Tibial nerve (tissue), 4 donors: ENCODE data around the gene FRMD3. TPM values are rescaled to one million over a fixed set of nuclear protein-coding genes. Genes with fewer than 3 reads are reported as not detected.

Experiments
- DNase-seq, 2 donors: peaks; one replicate each; pipeline ENCODE4 v3.0.0-alpha.2; 2019; ENCODE audit warnings: low spot score in 2 of 2
- H3K27ac ChIP-seq, 4 donors: fragments of 200-600 bp; sonication (generic) in 3 of 4; one replicate each; pipeline ENCODE4 v1.5.1; 2017 to 2019; ENCODE audit warnings: mild to moderate bottlenecking in 1 of 4
- H3K27me3 ChIP-seq, 2 donors: fragments of 200-600 bp; sonication (generic) in 1 of 2; one replicate each; pipeline versions ENCODE4 v1.5.1 to v1.6.0; 2017 to 2019
- H3K36me3 ChIP-seq, 3 donors: fragments of 200-600 bp; sonication (generic); one replicate each; pipeline ENCODE4 v1.5.1; 2018 to 2019
- H3K4me1 ChIP-seq, 4 donors: fragments of 200-600 bp; sonication (generic) in 3 of 4; one replicate each; pipeline ENCODE4 v1.5.1; 2017 to 2019
- H3K4me3 ChIP-seq, 4 donors: fragments of 200-600 bp; sonication (generic) in 3 of 4; one replicate each; pipeline ENCODE4 v1.5.1; 2017 to 2019; ENCODE audit warnings: mild to moderate bottlenecking in 1 of 4, moderate library complexity in 1 of 4
- H3K9me3 ChIP-seq, 4 donors: fragments of 200-600 bp; sonication (generic) in 3 of 4; one replicate each; pipeline ENCODE4 v1.5.1; 2017 to 2019
- EP300 ChIP-seq, 2 donors: sonication (generic); formaldehyde crosslinking; IDR thresholded peaks; one replicate each; pipeline ENCODE4 v1.6.1; 2017; ENCODE audit warnings: antibody characterized with exemption in 2 of 2, mild to moderate bottlenecking in 1 of 2
- POLR2A ChIP-seq, 2 donors: fragments of 450-650 bp; IDR thresholded peaks; one replicate each; pipeline ENCODE4 v1.6.1; 2017; ENCODE audit warnings: antibody characterized with exemption in 2 of 2, mild to moderate bottlenecking in 2 of 2, moderate library complexity in 2 of 2
- WGBS, 2 donors: methylation state at CpG; one replicate each; pipeline ENCODE4 v1.1.5; 2018; 5-methylcytosine and 5-hydroxymethylcytosine counted together
- total RNA-seq, 4 donors: library from RNA; depleted of rRNA; stranded (reverse); fragments of >200 nt; gene quantifications; one replicate each; pipeline ENCODE4 v1.1.0, GENCODE V29; 2016
- TF ChIP-seq, protein P1 (sequence below), 5 experiments: fragments of 200-600 bp in 3 of 5; fragments of 450-650 bp in 2 of 5; sonication (generic) in 3 of 5; IDR thresholded peaks; one replicate each; pipeline ENCODE4 v1.5.1; 2016 to 2019; ENCODE audit warnings: antibody characterized with exemption in 5 of 5, mild to moderate bottlenecking in 3 of 5, moderate library complexity in 2 of 5

Gene FRMD3
- total RNA-seq, 4 donors from 2014 or later, result 31.2 to 44.0 (median 34.5) TPM

DNA sequence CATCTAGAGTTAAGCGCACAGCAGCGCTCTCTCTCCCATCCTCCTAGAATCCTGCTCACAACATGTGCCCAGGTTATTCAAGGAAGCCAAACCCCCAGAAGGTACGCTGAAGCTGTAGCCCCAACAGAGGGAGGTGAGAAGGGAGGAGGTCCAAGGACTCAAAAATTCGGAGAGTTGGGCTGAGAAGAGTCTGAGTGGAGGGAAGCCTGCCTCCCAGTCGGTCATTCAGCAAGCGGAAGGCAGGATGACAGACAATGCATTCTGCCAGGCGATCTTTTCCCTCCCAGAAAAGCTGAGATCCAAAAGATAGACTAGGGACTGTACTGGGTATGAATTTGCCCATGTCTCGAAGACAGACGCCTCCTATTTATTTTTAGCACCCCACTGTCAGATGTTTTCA is 189.2 kb downstream of the FRMD3 start:
- DNase-seq, result no peak
- H3K27ac ChIP-seq, result peak overlapping the region in 2 of 4 donors; percentile 41 to 60
- H3K27me3 ChIP-seq, result no peaks in the 10 kb centered on the region
- H3K4me3 ChIP-seq, result no peak overlapping the region
- H3K4me1 ChIP-seq, result peaks cover 0 to 22% (median 5%) of the 10 kb centered on the region in 4 donors
- H3K36me3 ChIP-seq, result no peaks in the 10 kb centered on the region
- 69 to 73% methylated on average over 9 of the region's 9 CpGs for WGBS, 2 donors
- H3K9me3 ChIP-seq, result no peaks in the 10 kb centered on the region
- no peak for TF ChIP-seq POLR2A (IDR thresholded peaks at IDR 0.05)
- TF ChIP-seq, protein P1, sequence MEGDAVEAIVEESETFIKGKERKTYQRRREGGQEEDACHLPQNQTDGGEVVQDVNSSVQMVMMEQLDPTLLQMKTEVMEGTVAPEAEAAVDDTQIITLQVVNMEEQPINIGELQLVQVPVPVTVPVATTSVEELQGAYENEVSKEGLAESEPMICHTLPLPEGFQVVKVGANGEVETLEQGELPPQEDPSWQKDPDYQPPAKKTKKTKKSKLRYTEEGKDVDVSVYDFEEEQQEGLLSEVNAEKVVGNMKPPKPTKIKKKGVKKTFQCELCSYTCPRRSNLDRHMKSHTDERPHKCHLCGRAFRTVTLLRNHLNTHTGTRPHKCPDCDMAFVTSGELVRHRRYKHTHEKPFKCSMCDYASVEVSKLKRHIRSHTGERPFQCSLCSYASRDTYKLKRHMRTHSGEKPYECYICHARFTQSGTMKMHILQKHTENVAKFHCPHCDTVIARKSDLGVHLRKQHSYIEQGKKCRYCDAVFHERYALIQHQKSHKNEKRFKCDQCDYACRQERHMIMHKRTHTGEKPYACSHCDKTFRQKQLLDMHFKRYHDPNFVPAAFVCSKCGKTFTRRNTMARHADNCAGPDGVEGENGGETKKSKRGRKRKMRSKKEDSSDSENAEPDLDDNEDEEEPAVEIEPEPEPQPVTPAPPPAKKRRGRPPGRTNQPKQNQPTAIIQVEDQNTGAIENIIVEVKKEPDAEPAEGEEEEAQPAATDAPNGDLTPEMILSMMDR (IDR thresholded peaks at IDR 0.05), result no peak
- TF ChIP-seq EP300 (IDR thresholded peaks at IDR 0.05), result no peak

DNA sequence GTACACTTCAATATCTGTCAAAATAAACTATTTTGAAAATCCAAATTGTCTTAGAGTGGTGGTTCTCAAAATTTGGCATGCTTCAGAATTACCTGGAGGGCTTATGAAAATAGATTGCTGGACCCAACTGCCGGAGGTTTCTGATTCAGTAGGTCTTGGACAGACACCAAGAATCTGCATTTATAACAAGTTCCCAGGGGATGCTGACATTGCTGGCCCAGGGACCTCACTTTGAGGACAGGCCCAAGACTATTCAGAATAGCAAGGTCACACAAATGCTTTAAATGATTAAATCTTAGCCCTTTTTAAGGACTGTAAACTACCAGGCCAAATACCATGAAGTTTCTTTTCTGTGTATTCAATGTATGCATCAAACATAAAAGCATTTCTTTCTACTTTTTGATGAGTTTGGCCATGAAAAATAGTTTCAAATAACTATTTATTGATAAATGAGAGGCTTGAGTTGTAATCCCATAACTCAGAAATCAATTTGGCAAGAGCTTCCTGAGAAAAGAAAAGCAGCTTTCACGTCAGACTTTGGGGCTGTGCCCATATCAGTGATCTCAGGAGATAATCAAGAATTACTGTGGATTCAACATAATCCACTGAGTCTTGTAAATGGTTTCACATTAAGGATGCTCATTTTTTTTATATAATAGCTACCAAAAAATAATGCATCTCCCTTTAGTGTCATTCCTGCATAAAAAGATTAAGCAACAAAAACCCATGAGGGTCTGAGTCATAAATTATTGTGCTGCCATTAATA is 191.4 kb downstream of the FRMD3 start:
- TF ChIP-seq EP300 (IDR thresholded peaks at IDR 0.05) (no peak), POLR2A (IDR thresholded peaks at IDR 0.05) (no peak)
- TF ChIP-seq, protein P1 (IDR thresholded peaks at IDR 0.05), result no peak
- 24 to 25% methylated on average over 2 of the region's 2 CpGs for WGBS, 2 donors
- H3K4me1 ChIP-seq, result peaks cover 0 to 22% (median 5%) of the 10 kb centered on the region in 4 donors
- H3K4me3 ChIP-seq, result no peak overlapping the region
- H3K36me3 ChIP-seq, result peaks cover 0 to 15% (median 0%) of the 10 kb centered on the region in 3 donors
- no peaks in the 10 kb centered on the region for H3K9me3 ChIP-seq
- peak overlapping the region in 1 of 4 donors; percentile 24 for H3K27ac ChIP-seq
- no peaks in the 10 kb centered on the region for H3K27me3 ChIP-seq
- no peak for DNase-seq

- Histone ChIP-seq H3K9me3 (no peaks in the 10 kb centered on the region), H3K4me1 (peaks cover 0 to 11% (median 5%) of the 10 kb centered on the region in 4 donors), H3K36me3 (peaks cover 0 to 39% (median 0%) of the 10 kb centered on the region in 3 donors), H3K27me3 (no peaks in the 10 kb centered on the region), H3K4me3 (no peak overlapping the region), H3K27ac (no peak overlapping the region)
- TF ChIP-seq POLR2A (IDR thresholded peaks at IDR 0.05), result no peak
- TF ChIP-seq, protein P1 (IDR thresholded peaks at IDR 0.05), result no peak
- no peak for TF ChIP-seq EP300 (IDR thresholded peaks at IDR 0.05)
- DNase-seq, result no peak
- 76 to 79% methylated on average over 10 of the region's 10 CpGs for WGBS, 2 donors
Measured at GRCh38 chr9:83343366-83343999, 194.7 kb downstream of the FRMD3 start.

DNA sequence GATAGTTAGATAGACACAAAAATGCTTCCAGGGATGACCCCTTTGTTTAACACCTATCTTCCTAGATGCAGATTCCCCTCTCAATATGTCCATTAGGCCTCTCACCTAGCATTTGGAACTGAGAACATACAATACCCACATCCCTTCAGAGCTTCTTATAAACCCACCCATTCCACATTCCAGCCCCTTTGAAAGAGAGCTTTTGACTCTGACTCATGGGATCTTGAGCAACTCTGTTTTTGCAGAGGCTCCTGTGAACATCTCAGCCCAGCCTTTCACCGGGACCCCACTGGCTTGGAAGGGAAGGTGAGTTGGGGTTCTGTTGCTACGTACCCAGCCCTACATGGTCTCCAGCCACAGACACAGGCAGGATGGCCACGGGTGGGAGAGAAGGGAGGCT is 195.5 kb downstream of the FRMD3 start:
- WGBS, 2 donors, result 92 to 96% methylated on average over 3 of the region's 3 CpGs
- H3K27me3 ChIP-seq, result no peaks in the 10 kb centered on the region
- H3K4me1 ChIP-seq, result peaks cover 0 to 11% (median 5%) of the 10 kb centered on the region in 4 donors
- no peak for DNase-seq
- H3K4me3 ChIP-seq, result no peak overlapping the region
- no peaks in the 10 kb centered on the region for H3K9me3 ChIP-seq
- H3K27ac ChIP-seq, result no peak overlapping the region
- H3K36me3 ChIP-seq, result peaks cover 0 to 39% (median 0%) of the 10 kb centered on the region in 3 donors
- TF ChIP-seq POLR2A (IDR thresholded peaks at IDR 0.05), result no peak
- no peak for TF ChIP-seq EP300 (IDR thresholded peaks at IDR 0.05)
- TF ChIP-seq, protein P1 (IDR thresholded peaks at IDR 0.05), result no peak

- 88 to 98% methylated on average over 3 of the region's 3 CpGs for WGBS, 2 donors
- TF ChIP-seq, protein P1 (IDR thresholded peaks at IDR 0.05), result no peak
- TF ChIP-seq POLR2A (IDR thresholded peaks at IDR 0.05) (no peak), EP300 (IDR thresholded peaks at IDR 0.05) (no peak)
- DNase-seq, result no peak
- Histone ChIP-seq H3K27ac (no peak overlapping the region), H3K9me3 (no peaks in the 10 kb centered on the region), H3K4me1 (peaks cover 0 to 9% (median 3%) of the 10 kb centered on the region in 4 donors), H3K27me3 (no peaks in the 10 kb centered on the region), H3K36me3 (peaks cover 0 to 39% (median 0%) of the 10 kb centered on the region in 3 donors), H3K4me3 (no peak overlapping the region)
Measured at GRCh38 chr9:83342006-83342405, 196.2 kb downstream of the FRMD3 start.
